H9 (cell line): ENCODE results near the gene ZNF319. TPM values are rescaled to one million over a fixed set of nuclear protein-coding genes. Genes with fewer than 3 reads are reported as not detected.

Experiments used
- DNase-seq: peaks from one replicate; pipeline ENCODE4 v3.0.0-alpha.2; 2017
- H2AFZ ChIP-seq: one replicate; pipeline ENCODE4 v1.6.1; 2013; ENCODE audit warnings: mild to moderate bottlenecking, low read length, control low read depth, moderate library complexity
- H2AK5ac ChIP-seq: 2 replicates; pipeline ENCODE4 v1.6.1; 2013; ENCODE audit warnings: low read length, control low read depth, mixed read lengths; ENCODE audit not compliant: insufficient read length
- H2BK120ac ChIP-seq: one replicate; pipeline ENCODE4 v1.6.1; 2013; ENCODE audit warnings: low read depth, mild to moderate bottlenecking, low read length, control low read depth, inconsistent platforms; ENCODE audit not compliant: poor library complexity, severe bottlenecking
- H2BK12ac ChIP-seq: 2 replicates; pipeline ENCODE4 v1.6.1; 2013; ENCODE audit warnings: low read length, control low read depth, mixed read lengths, low read depth; ENCODE audit not compliant: insufficient read length
- H2BK15ac ChIP-seq: 2 replicates; pipeline ENCODE4 v1.6.1; 2013; ENCODE audit warnings: low read depth, low read length, control low read depth
- H2BK20ac ChIP-seq: one replicate; pipeline ENCODE4 v1.6.1; 2013; ENCODE audit warnings: low read depth, mild to moderate bottlenecking, low read length, control low read depth, inconsistent platforms; ENCODE audit not compliant: poor library complexity, severe bottlenecking
- H2BK5ac ChIP-seq: 2 replicates; pipeline ENCODE4 v1.6.1; 2013; ENCODE audit warnings: low read length, control low read depth, mixed read lengths; ENCODE audit not compliant: insufficient read length
- H3K14ac ChIP-seq: 2 replicates; pipeline ENCODE4 v1.6.1; 2013; ENCODE audit warnings: low read length, control low read depth; ENCODE audit not compliant: insufficient read depth
- H3K18ac ChIP-seq: 2 replicates; pipeline ENCODE4 v1.6.1; 2013; ENCODE audit warnings: low read depth, mild to moderate bottlenecking, mixed read lengths, low read length, control low read depth; ENCODE audit not compliant: insufficient read length
- H3K23ac ChIP-seq: 2 replicates; pipeline ENCODE4 v1.6.1; 2013; ENCODE audit warnings: low read length, control low read depth, mixed read lengths, low read depth; ENCODE audit not compliant: insufficient read length
- H3K23me2 ChIP-seq: 2 replicates; pipeline ENCODE4 v1.6.1; 2013; ENCODE audit warnings: low read depth, mild to moderate bottlenecking, mixed read lengths, low read length, control low read depth; ENCODE audit not compliant: insufficient read length, poor library complexity, severe bottlenecking
- H3K27ac ChIP-seq: 2 replicates; pipeline ENCODE4 v1.5.1; 2013; ENCODE audit warnings: low read length, control low read depth, mixed read lengths, low read depth; ENCODE audit not compliant: insufficient read length
- H3K27me3 ChIP-seq: 2 replicates; pipeline ENCODE4 v1.6.1; 2013; ENCODE audit warnings: low read length, control low read depth, inconsistent platforms; ENCODE audit not compliant: insufficient read depth
- H3K4ac ChIP-seq: 2 replicates; pipeline ENCODE4 v1.6.1; 2013; ENCODE audit warnings: low read depth, mild to moderate bottlenecking, control low read depth, inconsistent platforms, low read length, moderate library complexity
- H3K4me1 ChIP-seq: 2 replicates; pipeline ENCODE4 v1.6.1; 2013; ENCODE audit warnings: low read length, control low read depth, inconsistent platforms; ENCODE audit not compliant: insufficient read depth
- H3K4me2 ChIP-seq: 2 replicates; pipeline ENCODE4 v1.6.1; 2013; ENCODE audit warnings: low read length, control low read depth, mixed read lengths; ENCODE audit not compliant: insufficient read length, insufficient read depth
- H3K56ac ChIP-seq: 2 replicates; pipeline ENCODE4 v1.6.1; 2013; ENCODE audit warnings: low read depth, mild to moderate bottlenecking, mixed read lengths, low read length, control low read depth; ENCODE audit not compliant: insufficient read length
- H3K79me1 ChIP-seq: 2 replicates; pipeline ENCODE4 v1.6.1; 2013; ENCODE audit warnings: low read depth, mild to moderate bottlenecking, moderate library complexity, low read length, control low read depth, inconsistent platforms; ENCODE audit not compliant: insufficient read depth, poor library complexity, severe bottlenecking
- H3K79me2 ChIP-seq: 2 replicates; pipeline ENCODE4 v1.6.1; 2013; ENCODE audit warnings: low read length, control low read depth, inconsistent platforms; ENCODE audit not compliant: insufficient read depth
- H3K9ac ChIP-seq: 2 replicates; pipeline ENCODE4 v1.6.1; 2013; ENCODE audit warnings: low read length, control low read depth, mixed read lengths; ENCODE audit not compliant: insufficient read length; ENCODE audit errors: extremely low read depth
- H3K9me3 ChIP-seq: one replicate; pipeline ENCODE4 v1.6.1; 2013; ENCODE audit warnings: low read depth, low read length, inconsistent platforms; ENCODE audit not compliant: control insufficient read depth
- H3T11ph ChIP-seq: one replicate; pipeline ENCODE4 v1.6.1; 2013; ENCODE audit warnings: mild to moderate bottlenecking, low read length, control low read depth, inconsistent platforms
- H4K20me1 ChIP-seq: one replicate; pipeline ENCODE4 v1.6.1; 2013; ENCODE audit not compliant: control insufficient read depth, insufficient read length, insufficient read depth
- H4K5ac ChIP-seq: 2 replicates; pipeline ENCODE4 v1.6.1; 2013; ENCODE audit warnings: low read depth, mild to moderate bottlenecking, mixed read lengths, low read length, control low read depth; ENCODE audit not compliant: insufficient read length
- H4K8ac ChIP-seq: replicated peaks from 2 replicates; pipeline ENCODE4 v1.6.1; 2013; ENCODE audit warnings: low read length, control low read depth, mixed read lengths, low read depth; ENCODE audit not compliant: insufficient read length
- H4K91ac ChIP-seq: 2 replicates; pipeline ENCODE4 v1.6.1; 2013; ENCODE audit warnings: low read depth, mild to moderate bottlenecking, moderate library complexity, mixed read lengths, low read length, control low read depth; ENCODE audit not compliant: insufficient read length
- H3K27ac Mint-ChIP-seq, 3 experiments: 2 replicates in 2 of 3; 3 replicates in 1 of 3; pipeline ENCODE4 v1.8.0; 2020 to 2021; ENCODE audit warnings: mixed read lengths in 3 of 3, mild to moderate bottlenecking in 1 of 3, moderate library complexity in 1 of 3
- H3K27me3 Mint-ChIP-seq: 2 replicates; pipeline ENCODE4 v1.8.0; 2021; ENCODE audit warnings: low read depth, mild to moderate bottlenecking, moderate library complexity, mixed read lengths
- H3K36me3 Mint-ChIP-seq, 3 experiments: 2 replicates in 2 of 3; 3 replicates in 1 of 3; pipeline ENCODE4 v1.8.0; 2020 to 2021; ENCODE audit warnings: low read depth in 3 of 3, mixed read lengths in 3 of 3; ENCODE audit not compliant: insufficient read depth in 1 of 3
- H3K4me1 Mint-ChIP-seq, 2 experiments: 2 replicates each; pipeline ENCODE4 v1.8.0; 2020; ENCODE audit warnings: mixed read lengths in 2 of 2
- H3K4me3 Mint-ChIP-seq, 2 experiments: 2 replicates in 1 of 2; 3 replicates in 1 of 2; pipeline ENCODE4 v1.8.0; 2020 to 2021; ENCODE audit warnings: mild to moderate bottlenecking in 2 of 2, mixed read lengths in 2 of 2, moderate library complexity in 1 of 2
- H3K9me3 Mint-ChIP-seq, 2 experiments: 2 replicates in 1 of 2; 3 replicates in 1 of 2; pipeline ENCODE4 v1.8.0; 2020; ENCODE audit warnings: mild to moderate bottlenecking in 2 of 2, mixed read lengths in 2 of 2, moderate library complexity in 1 of 2
- WGBS: extraction: QIAGEN DNeasy Blood & Tissue Kit; methylation state at CpG from one replicate; pipeline ENCODE4 v1.1.7; 2013; ENCODE audit warnings: missing lambda C conversion rate, low lambda C conversion rate, mixed read lengths; ENCODE audit not compliant: insufficient read length; ENCODE audit errors: extremely low coverage; 5-methylcytosine and 5-hydroxymethylcytosine counted together
- total RNA-seq: library from RNA; stranded (reverse); gene quantifications from 2 replicates; pipeline ENCODE4 v1.2.1, GENCODE V29; 2021
- TF ChIP-seq, protein P1 (sequence below): fragments of 200-600 bp; sonication (generic); conservative IDR thresholded peaks from 3 replicates; pipeline ENCODE4 v1.8.0; 2021; ENCODE audit warnings: antibody characterized with exemption, mild to moderate bottlenecking

The ZNF319 gene
- total RNA-seq, 1 experiment from 2014 or later = 5.6 TPM

DNA sequence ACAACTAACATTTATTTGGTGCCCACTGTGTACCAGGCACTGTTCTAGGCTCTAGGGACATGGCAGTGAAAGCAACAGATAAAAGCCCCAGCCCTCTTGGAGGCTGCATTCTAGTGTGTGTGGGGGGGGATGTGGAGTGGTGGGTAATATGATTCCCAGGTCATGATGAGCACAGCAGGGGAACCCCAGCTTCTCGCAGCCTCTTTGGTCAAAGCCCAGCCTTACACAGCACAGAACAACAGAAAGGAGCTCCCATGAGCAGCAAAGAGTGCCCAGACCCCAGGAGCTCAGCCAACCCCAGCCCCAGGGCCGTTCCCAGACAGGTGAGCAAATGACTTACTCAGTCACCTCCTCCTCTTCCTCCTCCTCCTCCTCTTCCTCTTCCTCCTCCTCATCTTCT lies 51.5 kb downstream of the ZNF319 start:
- H4K8ac ChIP-seq = no peak overlapping the region

More for the DNA sequence above, 51.5 kb downstream of the ZNF319 start:
- H3K56ac ChIP-seq = no peak overlapping the region
- no peak overlapping the region for H2AK5ac ChIP-seq
- H3K36me3 Mint-ChIP-seq = no peaks in the 10 kb centered on the region
- no peak overlapping the region for H3K4ac ChIP-seq
- no peak overlapping the region for H3K27ac Mint-ChIP-seq
- H3K18ac ChIP-seq = no peak overlapping the region
- H3K27ac ChIP-seq = no peak overlapping the region
- H3K27me3 ChIP-seq = no peaks in the 10 kb centered on the region
- no peak overlapping the region for H2BK20ac ChIP-seq
- no peak overlapping the region for H3K23ac ChIP-seq
- no peaks in the 10 kb centered on the region for H3K9me3 ChIP-seq
- H3K9ac ChIP-seq = no peak overlapping the region
- no CpG with 5 or more reads among the region's 2 CpGs for WGBS
- TF ChIP-seq, protein P1, sequence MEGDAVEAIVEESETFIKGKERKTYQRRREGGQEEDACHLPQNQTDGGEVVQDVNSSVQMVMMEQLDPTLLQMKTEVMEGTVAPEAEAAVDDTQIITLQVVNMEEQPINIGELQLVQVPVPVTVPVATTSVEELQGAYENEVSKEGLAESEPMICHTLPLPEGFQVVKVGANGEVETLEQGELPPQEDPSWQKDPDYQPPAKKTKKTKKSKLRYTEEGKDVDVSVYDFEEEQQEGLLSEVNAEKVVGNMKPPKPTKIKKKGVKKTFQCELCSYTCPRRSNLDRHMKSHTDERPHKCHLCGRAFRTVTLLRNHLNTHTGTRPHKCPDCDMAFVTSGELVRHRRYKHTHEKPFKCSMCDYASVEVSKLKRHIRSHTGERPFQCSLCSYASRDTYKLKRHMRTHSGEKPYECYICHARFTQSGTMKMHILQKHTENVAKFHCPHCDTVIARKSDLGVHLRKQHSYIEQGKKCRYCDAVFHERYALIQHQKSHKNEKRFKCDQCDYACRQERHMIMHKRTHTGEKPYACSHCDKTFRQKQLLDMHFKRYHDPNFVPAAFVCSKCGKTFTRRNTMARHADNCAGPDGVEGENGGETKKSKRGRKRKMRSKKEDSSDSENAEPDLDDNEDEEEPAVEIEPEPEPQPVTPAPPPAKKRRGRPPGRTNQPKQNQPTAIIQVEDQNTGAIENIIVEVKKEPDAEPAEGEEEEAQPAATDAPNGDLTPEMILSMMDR = no peak
- DNase-seq = no peak
- no peak overlapping the region for H3K4me3 Mint-ChIP-seq
- H3K9me3 Mint-ChIP-seq = no peaks in the 10 kb centered on the region
- H3K79me2 ChIP-seq = no peaks in the 10 kb centered on the region
- H2BK120ac ChIP-seq = no peak overlapping the region
- H4K91ac ChIP-seq = no peak overlapping the region
- no peak overlapping the region for H2BK15ac ChIP-seq
- H2BK5ac ChIP-seq = no peak overlapping the region
- no peak overlapping the region for H2BK12ac ChIP-seq
- H3K4me2 ChIP-seq = no peak overlapping the region
- no peak overlapping the region for H3T11ph ChIP-seq
- H3K4me1 ChIP-seq = no peaks in the 10 kb centered on the region
- H3K14ac ChIP-seq = no peak overlapping the region
- H3K27me3 Mint-ChIP-seq = no peaks in the 10 kb centered on the region; the same call in 1 of the 2 replicates
- no peaks in the 10 kb centered on the region for H3K23me2 ChIP-seq
- no peaks in the 10 kb centered on the region for H3K79me1 ChIP-seq
- no peaks in the 10 kb centered on the region for H4K20me1 ChIP-seq
- H3K4me1 Mint-ChIP-seq = peaks cover 6 to 8% of the 10 kb centered on the region in 2 experiments; a peak in 2 of 4 replicates
- no peak overlapping the region for H4K5ac ChIP-seq
- no peak overlapping the region for H2AFZ ChIP-seq
